GM06990 (cell line): Measurements from ENCODE around the gene SORCS1.

Experiments
- DNase-seq: peaks from one replicate; pipeline ENCODE4 v3.0.0-alpha.2; 2011; ENCODE audit not compliant: insufficient read length; ENCODE audit errors: extremely low read depth
- H3K27me3 ChIP-seq: replicated peaks from 2 replicates; pipeline ENCODE4 v1.6.0; 2011; ENCODE audit warnings: low read length; ENCODE audit not compliant: control insufficient read depth, insufficient read depth
- H3K36me3 ChIP-seq: 2 replicates; pipeline ENCODE4 v1.5.1; 2011; ENCODE audit warnings: low read length; ENCODE audit not compliant: control insufficient read depth, insufficient read depth
- H3K4me3 ChIP-seq: replicated peaks from 2 replicates; pipeline ENCODE4 v1.5.1; 2011; ENCODE audit warnings: low read depth, mild to moderate bottlenecking, control low read depth, low read length
- CTCF ChIP-seq: IDR thresholded peaks from 2 replicates; pipeline ENCODE4 v1.5.1; 2011; ENCODE audit warnings: low read length, control low read depth, mild to moderate bottlenecking, inconsistent platforms; ENCODE audit not compliant: insufficient read depth, poor library complexity, severe bottlenecking

Gene SORCS1

GRCh38 chr10:106707657-106708056 lies 456.8 kb downstream of the SORCS1 start:
- Histone ChIP-seq H3K36me3 (no peaks in the 10 kb centered on the region), H3K27me3 (no peaks in the 10 kb centered on the region; the same call in 1 of the 2 replicates), H3K4me3 (no peak overlapping the region)
- TF ChIP-seq CTCF = no peak
- no peak for DNase-seq

- no peak for DNase-seq
- Histone ChIP-seq H3K4me3 (no peak overlapping the region), H3K36me3 (no peaks in the 10 kb centered on the region), H3K27me3 (no peaks in the 10 kb centered on the region; the same call in 1 of the 2 replicates)
- no peak for TF ChIP-seq CTCF
Observed at GRCh38 chr10:106706127-106706526, 458.4 kb downstream of the SORCS1 start.

- Histone ChIP-seq H3K36me3 (no peaks in the 10 kb centered on the region), H3K27me3 (no peaks in the 10 kb centered on the region; the same call in 1 of the 2 replicates), H3K4me3 (no peak overlapping the region)
- peak; percentile 84 for TF ChIP-seq CTCF
- DNase-seq = no peak
Observed at GRCh38 chr10:106705681-106706100, 458.8 kb downstream of the SORCS1 start.

- H3K36me3 ChIP-seq = no peaks in the 10 kb centered on the region
Observed at GRCh38 chr10:106696239-106696638, 468.3 kb downstream of the SORCS1 start.

GRCh38 chr10:106694696-106695095 lies 469.8 kb downstream of the SORCS1 start:
- H3K36me3 ChIP-seq = no peaks in the 10 kb centered on the region
- no peak for TF ChIP-seq CTCF
- H3K27me3 ChIP-seq = no peaks in the 10 kb centered on the region
- no peak overlapping the region for H3K4me3 ChIP-seq
- no peak for DNase-seq

More at GRCh38 chr10:106696239-106696638, 468.3 kb downstream of the SORCS1 start:
- no peak overlapping the region for H3K4me3 ChIP-seq
- TF ChIP-seq CTCF = no peak
- DNase-seq = no peak
- no peaks in the 10 kb centered on the region for H3K27me3 ChIP-seq

GRCh38 chr10:106682175-106682574 lies 482.3 kb downstream of the SORCS1 start:
- H3K4me3 ChIP-seq = no peak overlapping the region
- no peaks in the 10 kb centered on the region for H3K27me3 ChIP-seq
- DNase-seq = no peak
- TF ChIP-seq CTCF = no peak
- no peaks in the 10 kb centered on the region for H3K36me3 ChIP-seq
